SU-DHL-6 (cell line): ENCODE measurements around the gene GGACT.

Source experiments
- EZH2phosphoT487 ChIP-seq: fragments of 200-600 bp; sonication (generic), shearing (Covaris generic); conservative IDR thresholded peaks from 2 replicates; pipeline ENCODE4 v1.6.1; 2018; ENCODE audit warnings: mild to moderate bottlenecking, antibody characterized with exemption, low read length, moderate library complexity, mixed read lengths
- TF ChIP-seq, protein P1 (sequence below): fragments of 200-600 bp; sonication (generic); IDR thresholded peaks from one replicate; pipeline ENCODE4 v1.5.1; 2017; ENCODE audit warnings: antibody characterized with exemption, mild to moderate bottlenecking, low read length, moderate library complexity; ENCODE audit not compliant: insufficient read depth, poor library complexity, severe bottlenecking

- TF ChIP-seq, protein P1, sequence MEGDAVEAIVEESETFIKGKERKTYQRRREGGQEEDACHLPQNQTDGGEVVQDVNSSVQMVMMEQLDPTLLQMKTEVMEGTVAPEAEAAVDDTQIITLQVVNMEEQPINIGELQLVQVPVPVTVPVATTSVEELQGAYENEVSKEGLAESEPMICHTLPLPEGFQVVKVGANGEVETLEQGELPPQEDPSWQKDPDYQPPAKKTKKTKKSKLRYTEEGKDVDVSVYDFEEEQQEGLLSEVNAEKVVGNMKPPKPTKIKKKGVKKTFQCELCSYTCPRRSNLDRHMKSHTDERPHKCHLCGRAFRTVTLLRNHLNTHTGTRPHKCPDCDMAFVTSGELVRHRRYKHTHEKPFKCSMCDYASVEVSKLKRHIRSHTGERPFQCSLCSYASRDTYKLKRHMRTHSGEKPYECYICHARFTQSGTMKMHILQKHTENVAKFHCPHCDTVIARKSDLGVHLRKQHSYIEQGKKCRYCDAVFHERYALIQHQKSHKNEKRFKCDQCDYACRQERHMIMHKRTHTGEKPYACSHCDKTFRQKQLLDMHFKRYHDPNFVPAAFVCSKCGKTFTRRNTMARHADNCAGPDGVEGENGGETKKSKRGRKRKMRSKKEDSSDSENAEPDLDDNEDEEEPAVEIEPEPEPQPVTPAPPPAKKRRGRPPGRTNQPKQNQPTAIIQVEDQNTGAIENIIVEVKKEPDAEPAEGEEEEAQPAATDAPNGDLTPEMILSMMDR: no peak
- no peak for TF ChIP-seq EZH2phosphoT487
Observed at GRCh38 chr13:100523411-100523810, 65.2 kb downstream of the GGACT start.
